Activated T-cell treated with anti-CD3 and anti-CD28 coated beads, Interleukin-2, amount 50 U/mL, for 72 hours (primary cell): ENCODE data around the gene BRCA1. TPM values are rescaled to one million over a fixed set of nuclear protein-coding genes. Genes with fewer than 3 reads are reported as not detected.

Experiments used
- ATAC-seq, 2 donors: fragments of 150-1000 bp; cut with Tn5 transposase; replicated peaks in 1 of 2; 2 replicates each; pipeline ENCODE4 v1.10.0; 2021; ENCODE audit warnings: moderate library complexity in 2 of 2, mild to moderate bottlenecking in 1 of 2
- DNase-seq, 2 donors: peaks; one replicate each; pipeline ENCODE4 v3.0.0; 2021 to 2022; ENCODE audit warnings: mixed read lengths in 1 of 2
- H3K27ac Mint-ChIP-seq: one replicate; pipeline ENCODE4 v1.8.0; 2022; ENCODE audit warnings: mild to moderate bottlenecking, moderate library complexity, mixed read lengths
- H3K27me3 Mint-ChIP-seq: one replicate; pipeline ENCODE4 v1.8.0; 2022; ENCODE audit warnings: low read depth, mixed read lengths
- H3K36me3 Mint-ChIP-seq, 2 donors: one replicate each; pipeline ENCODE4 v1.8.0; 2022; ENCODE audit warnings: mixed read lengths in 2 of 2, mild to moderate bottlenecking in 1 of 2; ENCODE audit not compliant: insufficient read depth in 2 of 2
- H3K4me1 Mint-ChIP-seq: one replicate; pipeline ENCODE4 v1.8.0; 2022; ENCODE audit warnings: low read depth, mixed read lengths
- H3K4me3 Mint-ChIP-seq, 2 donors: one replicate each; pipeline ENCODE4 v1.8.0; 2022; ENCODE audit warnings: mild to moderate bottlenecking in 2 of 2, mixed read lengths in 2 of 2, moderate library complexity in 2 of 2
- H3K9me3 Mint-ChIP-seq, 2 donors: one replicate each; pipeline ENCODE4 v1.8.0; 2022; ENCODE audit warnings: mixed read lengths in 2 of 2
- total RNA-seq, 2 donors: library from RNA; stranded (reverse); gene quantifications; one replicate each; pipeline ENCODE4 v1.2.3, GENCODE V29; 2022

BRCA1 gene
- total RNA-seq, 2 donors from 2014 or later: 111 to 137 TPM

DNA sequence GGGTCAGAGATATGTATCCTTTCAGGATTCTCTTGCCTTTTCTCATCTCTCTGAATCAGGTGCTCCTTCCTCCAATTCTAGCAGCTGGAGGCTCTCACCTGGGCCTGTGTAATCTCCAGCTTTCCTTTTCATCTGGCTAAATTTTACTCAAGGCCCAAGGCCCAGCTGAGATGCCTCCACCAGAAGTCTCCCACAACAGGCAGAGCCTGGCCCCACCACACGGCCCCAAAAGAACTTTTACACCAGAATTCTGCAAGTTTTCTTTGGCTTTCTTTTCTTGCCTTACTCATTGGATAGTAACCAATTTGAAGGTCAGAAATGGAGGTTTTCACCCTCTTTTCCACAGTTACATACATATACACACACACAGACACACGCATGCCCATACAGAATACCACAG is 85.5 kb downstream of the BRCA1 start:
- ATAC-seq: no peak
- H3K4me1 Mint-ChIP-seq: no peaks in the 10 kb centered on the region
- no peak overlapping the region for H3K4me3 Mint-ChIP-seq
- H3K27me3 Mint-ChIP-seq: no peaks in the 10 kb centered on the region
- no peaks in the 10 kb centered on the region for H3K9me3 Mint-ChIP-seq
- H3K36me3 Mint-ChIP-seq: peaks cover 0 to 3% of the 10 kb centered on the region in 2 donors
- H3K27ac Mint-ChIP-seq: no peak overlapping the region
- DNase-seq: no peak

- DNase-seq: no peak
- Mint-ChIP-seq H3K4me3 (no peak overlapping the region), H3K9me3 (no peaks in the 10 kb centered on the region), H3K27ac (no peak overlapping the region), H3K4me1 (no peaks in the 10 kb centered on the region), H3K27me3 (no peaks in the 10 kb centered on the region), H3K36me3 (no peaks in the 10 kb centered on the region)
- no peak for ATAC-seq
Observed at GRCh38 chr17:43034894-43035293, 90.3 kb downstream of the BRCA1 start.

GRCh38 chr17:43033948-43034881 is 90.9 kb downstream of the BRCA1 start:
- H3K27me3 Mint-ChIP-seq: no peaks in the 10 kb centered on the region
- no peak for DNase-seq
- no peaks in the 10 kb centered on the region for H3K36me3 Mint-ChIP-seq
- no peak for ATAC-seq
- H3K9me3 Mint-ChIP-seq: no peaks in the 10 kb centered on the region
- no peak overlapping the region for H3K27ac Mint-ChIP-seq
- no peaks in the 10 kb centered on the region for H3K4me1 Mint-ChIP-seq
- H3K4me3 Mint-ChIP-seq: no peak overlapping the region

DNA sequence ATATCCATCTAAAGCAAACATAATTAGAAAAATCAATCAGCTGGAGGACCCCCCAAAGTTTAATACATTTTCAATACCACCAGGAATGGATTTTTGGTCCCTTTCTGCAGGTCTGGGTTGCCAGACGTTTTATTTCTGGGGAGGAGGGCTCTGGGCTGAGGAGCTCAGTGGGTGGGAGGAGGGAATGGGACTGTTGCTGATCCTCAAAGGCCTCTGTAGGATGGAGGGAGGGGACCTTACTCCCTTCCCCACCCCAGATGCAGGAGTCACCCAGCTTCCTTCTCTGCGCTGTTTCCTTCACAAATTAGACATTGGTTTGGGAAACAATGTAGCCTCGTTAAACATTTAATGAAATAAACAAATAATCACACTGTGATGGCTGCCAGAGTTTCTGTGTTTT is 93.5 kb downstream of the BRCA1 start:
- H3K9me3 Mint-ChIP-seq: no peaks in the 10 kb centered on the region
- H3K36me3 Mint-ChIP-seq: no peaks in the 10 kb centered on the region
- H3K27me3 Mint-ChIP-seq: no peaks in the 10 kb centered on the region
- no peaks in the 10 kb centered on the region for H3K4me1 Mint-ChIP-seq
- H3K27ac Mint-ChIP-seq: no peak overlapping the region
- DNase-seq: no peak
- no peak overlapping the region for H3K4me3 Mint-ChIP-seq
- no peak for ATAC-seq

GRCh38 chr17:43030137-43030767 is 94.9 kb downstream of the BRCA1 start:
- DNase-seq (no peak), ATAC-seq (no peak)
- Mint-ChIP-seq H3K27me3 (peaks cover 8% of the 10 kb centered on the region), H3K27ac (no peak overlapping the region), H3K4me3 (no peak overlapping the region), H3K4me1 (peaks cover 4% of the 10 kb centered on the region), H3K36me3 (no peaks in the 10 kb centered on the region), H3K9me3 (no peaks in the 10 kb centered on the region)

DNA sequence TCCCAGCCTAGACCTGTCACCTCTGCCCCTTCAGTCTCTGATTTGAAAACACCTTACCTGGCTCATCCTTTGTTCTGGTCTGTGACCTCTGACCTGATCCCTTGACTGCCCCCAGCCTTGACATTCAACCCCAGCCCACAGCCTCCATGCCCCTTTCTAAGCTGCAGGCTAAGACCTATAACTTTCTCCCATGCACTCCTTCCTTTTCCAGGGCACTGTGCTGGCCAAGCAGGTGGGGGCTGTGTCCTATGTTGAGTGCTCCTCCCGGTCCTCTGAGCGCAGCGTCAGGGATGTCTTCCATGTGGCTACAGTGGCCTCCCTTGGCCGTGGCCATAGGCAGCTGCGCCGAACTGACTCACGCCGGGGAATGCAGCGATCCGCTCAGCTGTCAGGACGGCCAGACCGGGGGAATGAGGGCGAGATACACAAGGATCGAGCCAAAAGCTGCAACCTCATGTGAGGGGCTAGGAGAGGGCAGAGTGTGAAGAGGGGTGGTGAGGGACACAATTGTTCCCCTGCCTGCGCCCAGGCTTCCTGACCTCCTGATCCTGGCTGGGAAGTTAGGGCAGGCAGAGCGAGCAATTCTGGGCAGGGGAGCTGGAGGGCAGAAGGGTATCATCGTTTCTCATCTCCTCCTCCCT is 96.8 kb downstream of the BRCA1 start:
- no peak overlapping the region for H3K27ac Mint-ChIP-seq
- H3K27me3 Mint-ChIP-seq: peaks cover 9% of the 10 kb centered on the region
- DNase-seq (no peak), ATAC-seq (no peak)
- peaks cover 13% of the 10 kb centered on the region for H3K4me1 Mint-ChIP-seq
- no peak overlapping the region for H3K4me3 Mint-ChIP-seq
- no peaks in the 10 kb centered on the region for H3K9me3 Mint-ChIP-seq
- no peaks in the 10 kb centered on the region for H3K36me3 Mint-ChIP-seq

DNA sequence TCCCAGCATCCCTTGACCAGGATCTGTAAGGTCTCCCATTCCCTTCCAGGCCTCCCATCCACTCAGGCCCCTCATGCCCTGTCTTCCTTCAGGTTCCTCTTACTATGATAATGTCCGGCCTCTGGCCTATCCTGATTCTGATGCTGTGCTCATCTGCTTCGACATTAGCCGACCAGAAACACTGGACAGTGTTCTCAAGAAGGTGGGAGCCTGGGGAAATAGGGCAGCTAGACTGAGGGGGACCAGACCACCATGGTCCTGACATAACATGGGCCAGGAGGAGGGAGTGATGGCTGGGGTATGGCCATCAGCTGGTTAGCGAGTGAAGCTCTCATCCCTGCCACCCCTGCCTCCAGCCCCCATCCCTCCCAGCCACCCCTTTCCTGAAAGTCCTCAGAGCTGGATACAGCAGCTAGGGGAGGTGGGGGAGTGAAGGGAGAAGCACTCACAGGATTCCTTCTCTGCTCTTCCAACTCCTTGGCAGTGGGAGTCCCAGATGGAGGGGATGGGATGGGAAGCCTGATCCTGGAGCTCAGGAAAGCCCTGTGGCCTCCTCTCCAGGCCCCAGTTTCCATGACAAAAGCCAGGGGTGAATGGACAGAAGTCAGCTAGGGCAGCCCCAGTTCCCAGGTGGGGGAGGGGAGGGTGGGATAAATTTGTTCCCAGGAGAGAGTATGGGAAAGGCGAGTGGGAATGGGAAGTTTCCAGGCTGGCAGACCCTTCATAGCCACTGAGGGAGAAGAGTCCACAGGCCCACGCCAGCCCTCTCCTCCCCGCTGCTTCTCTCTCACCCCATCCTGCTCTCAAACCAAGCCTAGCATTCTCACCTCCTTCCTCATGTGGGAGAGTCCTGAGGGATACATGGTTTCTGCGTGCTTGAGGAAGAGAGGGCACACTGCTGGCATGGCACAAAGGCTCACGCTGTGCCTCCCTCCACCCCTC is 97.8 kb downstream of the BRCA1 start:
- Mint-ChIP-seq H3K4me1 (peaks cover 13% of the 10 kb centered on the region), H3K36me3 (no peaks in the 10 kb centered on the region), H3K27ac (no peak overlapping the region), H3K27me3 (peaks cover 9% of the 10 kb centered on the region), H3K9me3 (no peaks in the 10 kb centered on the region), H3K4me3 (no peak overlapping the region)
- ATAC-seq (no peak), DNase-seq (no peak)

DNA sequence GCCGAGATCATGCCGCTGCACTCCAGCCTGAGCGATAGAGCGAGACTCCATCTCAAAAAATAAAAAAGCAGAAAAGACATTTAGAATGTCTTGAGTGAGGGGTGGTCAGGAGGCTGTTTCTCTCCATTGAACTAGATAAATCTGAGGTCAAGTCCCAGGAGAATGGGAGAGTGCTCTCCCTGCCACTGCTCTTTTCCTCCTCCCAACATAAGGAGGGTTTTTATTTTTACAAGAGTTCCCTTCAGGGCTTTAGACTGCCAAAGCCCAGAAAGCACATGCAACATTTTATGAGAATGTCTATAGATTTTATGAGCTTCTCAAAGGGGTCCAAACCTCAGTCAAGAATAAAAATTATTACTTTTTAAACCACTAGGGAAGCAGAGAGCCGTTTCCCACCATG is 98.6 kb downstream of the BRCA1 start:
- no peak for ATAC-seq
- Mint-ChIP-seq H3K36me3 (no peaks in the 10 kb centered on the region), H3K4me3 (no peak overlapping the region), H3K27me3 (peaks cover 9% of the 10 kb centered on the region), H3K9me3 (no peaks in the 10 kb centered on the region), H3K4me1 (peaks cover 13% of the 10 kb centered on the region), H3K27ac (no peak overlapping the region)
- no peak for DNase-seq

DNA sequence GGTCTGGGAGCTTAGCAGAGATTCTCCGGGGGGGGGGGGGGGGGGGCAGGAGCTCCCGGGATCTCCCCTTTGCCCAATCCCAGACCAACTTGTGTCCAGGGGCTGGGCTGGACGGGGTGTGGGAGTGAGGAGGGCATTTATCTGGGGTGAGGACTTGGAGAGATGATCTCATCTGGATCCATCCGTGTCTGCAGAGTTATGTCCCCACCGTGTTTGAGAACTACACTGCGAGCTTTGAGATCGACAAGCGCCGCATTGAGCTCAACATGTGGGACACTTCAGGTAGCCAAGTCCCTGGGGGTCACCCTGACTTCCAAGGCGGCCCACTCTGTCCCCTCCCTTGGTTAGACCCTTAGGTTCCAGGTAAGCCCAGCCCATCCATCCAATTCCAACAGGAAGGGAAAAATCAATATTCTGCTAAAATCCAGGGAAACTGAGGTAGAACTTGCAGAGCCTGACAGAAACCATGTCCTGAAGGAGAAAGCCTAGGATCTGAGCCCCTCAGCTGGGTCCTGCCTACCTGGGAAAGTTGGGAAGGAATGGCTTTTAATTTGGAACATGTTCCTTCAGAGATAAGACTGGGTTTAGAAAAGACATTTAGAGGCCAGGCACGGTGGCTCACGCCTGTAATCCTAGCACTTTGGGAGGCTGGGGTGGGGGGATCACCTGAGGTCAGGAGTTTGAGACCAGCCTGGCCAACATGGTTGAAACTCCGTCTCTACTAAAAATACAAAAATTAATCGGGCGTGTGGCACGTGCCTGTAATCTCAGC is 99.2 kb downstream of the BRCA1 start:
- Mint-ChIP-seq H3K9me3 (no peaks in the 10 kb centered on the region), H3K4me3 (peak overlapping the region; percentile 81 to 85), H3K36me3 (no peaks in the 10 kb centered on the region), H3K4me1 (peaks cover 17% of the 10 kb centered on the region), H3K27me3 (peaks cover 9% of the 10 kb centered on the region), H3K27ac (no peak overlapping the region)
- ATAC-seq (no peak), DNase-seq (no peak)

GRCh38 chr17:43025290-43025657 is 99.9 kb downstream of the BRCA1 start:
- ATAC-seq (no peak), DNase-seq (no peak)
- Mint-ChIP-seq H3K4me3 (peak overlapping the region; percentile 81 to 85), H3K27me3 (peaks cover 9% of the 10 kb centered on the region), H3K27ac (peak overlapping the region; percentile 46), H3K9me3 (no peaks in the 10 kb centered on the region), H3K4me1 (peaks cover 19% of the 10 kb centered on the region), H3K36me3 (no peaks in the 10 kb centered on the region)

DNA sequence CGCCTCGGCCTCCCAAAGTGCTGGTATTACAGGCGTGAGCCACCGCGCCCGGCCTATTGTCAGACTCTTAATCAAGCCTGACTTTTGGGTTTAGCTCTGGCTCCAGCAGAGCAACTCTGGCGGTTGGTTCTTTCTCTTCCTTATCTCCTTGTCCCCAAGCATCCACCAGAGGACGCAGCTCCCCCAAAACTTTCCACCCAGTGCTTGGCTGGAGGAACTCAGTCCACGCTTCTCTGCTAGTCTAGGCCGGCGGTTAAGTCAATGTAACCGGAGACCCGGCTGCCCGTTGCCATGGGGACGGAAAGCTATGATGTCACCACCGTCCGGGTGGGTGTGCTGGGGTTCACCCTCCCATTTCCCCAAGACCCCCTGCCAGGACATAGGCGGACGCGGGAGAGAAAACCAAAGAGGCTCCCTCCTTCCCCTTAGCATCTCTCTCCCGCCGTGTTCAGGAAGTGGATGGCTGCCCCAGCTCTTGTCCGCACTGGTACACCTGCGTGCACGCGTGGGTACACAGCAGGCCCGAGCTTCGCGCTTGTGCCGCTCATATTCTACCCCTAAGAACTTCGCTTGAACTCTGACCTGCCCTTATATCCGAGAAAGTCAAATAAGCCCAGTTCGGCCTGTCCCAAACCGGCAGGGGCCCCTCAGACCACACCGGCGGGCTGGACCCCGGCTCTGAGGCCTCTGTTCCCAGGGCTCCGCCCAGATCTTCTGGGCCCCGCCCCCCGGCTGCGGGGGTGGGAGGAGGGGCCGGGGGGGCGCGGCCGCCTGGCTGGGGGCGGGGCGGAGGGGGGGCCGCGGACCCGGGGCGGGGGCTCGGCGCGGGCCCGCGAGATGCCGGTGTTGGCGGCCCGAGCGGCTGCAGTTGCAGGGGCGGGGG is 100.5 kb downstream of the BRCA1 start, which contains the start of gene RND2:
RND2 (plus strand) TSS at position 825 of the 883 bp plus-strand sequence. CDS start 117 bp downstream, outside the sequence.
- Mint-ChIP-seq H3K27ac (peak within 1 kb of the TSS; percentile 64), H3K36me3 (no peaks in the 10 kb centered on the region), H3K4me1 (peaks cover 19% of the 10 kb centered on the region), H3K9me3 (no peaks in the 10 kb centered on the region), H3K27me3 (peaks cover 9% of the 10 kb centered on the region), H3K4me3 (peak within 1 kb of the TSS; percentile 82 to 96)
- ATAC-seq (peak; percentile 61), DNase-seq (peak; percentile 78 to 82)
